ENCODE results near the gene PRR12. TPM values are rescaled to one million over a fixed set of nuclear protein-coding genes. Genes with fewer than 3 reads are reported as not detected.

PRR12 gene
- total RNA-seq, 2 experiments from 2014 or later: 34.8 to 46.5 TPM

- DNase-seq (no peak), ATAC-seq (no peak)
- no peaks in the 10 kb centered on the region for H3K27me3 Mint-ChIP-seq
- H3K9me3 Mint-ChIP-seq (ENCODE audit: low read depth): no peaks in the 10 kb centered on the region
- peaks cover 15% of the 10 kb centered on the region for H3K4me1 Mint-ChIP-seq
- CTCF ChIA-PET: no interaction called here
- H3K36me3 Mint-ChIP-seq: peaks cover 24% of the 10 kb centered on the region
- H3K4me3 Mint-ChIP-seq: no peak overlapping the region
- no peak overlapping the region for H3K27ac Mint-ChIP-seq
Observed at GRCh38 chr19:49596407-49596806, 5.4 kb downstream of the PRR12 start.

- CTCF ChIA-PET: no interaction called here
- no peak for ATAC-seq
- H3K9me3 Mint-ChIP-seq (ENCODE audit: low read depth): no peaks in the 10 kb centered on the region
- no peak overlapping the region for H3K4me3 Mint-ChIP-seq
- peaks cover 29% of the 10 kb centered on the region for H3K36me3 Mint-ChIP-seq
- H3K4me1 Mint-ChIP-seq: peaks cover 15% of the 10 kb centered on the region
- no peaks in the 10 kb centered on the region for H3K27me3 Mint-ChIP-seq
- DNase-seq: no peak
- H3K27ac Mint-ChIP-seq: no peak overlapping the region
Observed at GRCh38 chr19:49596954-49597702, 6.1 kb downstream of the PRR12 start.

DNA sequence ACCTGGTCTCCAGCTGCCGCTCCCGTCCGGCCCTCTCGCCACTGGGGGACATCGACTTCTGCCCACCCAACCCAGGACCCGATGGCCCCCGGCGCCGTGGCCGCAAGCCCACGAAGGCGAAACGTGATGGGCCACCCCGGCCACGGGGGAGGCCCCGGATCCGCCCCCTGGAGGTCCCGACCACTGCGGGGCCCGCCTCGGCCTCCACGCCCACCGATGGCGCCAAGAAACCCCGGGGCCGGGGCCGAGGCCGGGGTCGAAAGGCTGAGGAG, 6.7 kb downstream of the PRR12 start:
- no peaks in the 10 kb centered on the region for H3K27me3 Mint-ChIP-seq
- CTCF ChIA-PET: no interaction called here

GRCh38 chr19:49599378-49600295, 8.7 kb downstream of the PRR12 start:
- H3K4me3 Mint-ChIP-seq: no peak overlapping the region
- no peaks in the 10 kb centered on the region for H3K4me1 Mint-ChIP-seq
- CTCF ChIA-PET: no interaction called here
- DNase-seq (no peak), ATAC-seq (no peak)
- H3K27me3 Mint-ChIP-seq: no peaks in the 10 kb centered on the region
- no peak overlapping the region for H3K27ac Mint-ChIP-seq
- H3K36me3 Mint-ChIP-seq: peaks cover 26% of the 10 kb centered on the region
- H3K9me3 Mint-ChIP-seq (ENCODE audit: low read depth): no peaks in the 10 kb centered on the region

More for the DNA sequence above, 6.7 kb downstream of the PRR12 start:
- Mint-ChIP-seq H3K4me1 (peaks cover 13% of the 10 kb centered on the region), H3K9me3 (ENCODE audit: low read depth) (no peaks in the 10 kb centered on the region), H3K4me3 (no peak overlapping the region), H3K36me3 (peaks cover 28% of the 10 kb centered on the region), H3K27ac (no peak overlapping the region)
- ATAC-seq: no peak
- no peak for DNase-seq

DNA sequence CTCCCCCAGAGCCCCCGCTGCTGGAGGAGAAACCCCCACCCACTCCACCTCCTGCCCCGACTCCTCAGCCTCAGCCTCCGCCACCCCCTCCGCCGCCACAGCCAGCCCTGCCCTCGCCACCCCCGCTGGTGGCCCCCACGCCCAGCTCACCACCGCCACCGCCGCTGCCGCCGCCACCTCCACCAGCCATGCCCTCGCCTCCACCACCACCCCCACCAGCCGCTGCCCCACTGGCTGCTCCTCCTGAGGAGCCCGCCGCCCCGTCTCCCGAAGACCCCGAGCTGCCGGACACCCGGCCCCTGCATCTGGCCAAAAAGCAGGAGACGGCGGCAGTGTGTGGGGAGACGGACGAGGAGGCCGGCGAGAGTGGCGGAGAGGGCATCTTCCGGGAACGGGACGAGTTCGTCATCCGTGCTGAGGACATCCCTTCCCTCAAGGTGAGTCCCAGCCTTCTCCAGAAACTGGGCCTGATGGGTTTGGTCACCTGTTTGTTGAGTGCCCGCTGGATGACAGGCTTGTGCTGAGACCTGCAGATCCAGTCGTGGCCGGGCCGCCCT, 10.6 kb downstream of the PRR12 start:
- no peaks in the 10 kb centered on the region for H3K9me3 Mint-ChIP-seq (ENCODE audit: low read depth)
- no peaks in the 10 kb centered on the region for H3K27me3 Mint-ChIP-seq
- CTCF ChIA-PET: interaction anchor here (1.2 kb wide), 1 partner anchor 10 kb away, joined by 3 read pairs; no protein-coding TSS in a partner anchor
- peaks cover 25% of the 10 kb centered on the region for H3K36me3 Mint-ChIP-seq
- no peak overlapping the region for H3K4me3 Mint-ChIP-seq
- ATAC-seq: no peak
- no peak overlapping the region for H3K27ac Mint-ChIP-seq
- no peak for DNase-seq
- no peaks in the 10 kb centered on the region for H3K4me1 Mint-ChIP-seq

GRCh38 chr19:49602806-49603205, 11.8 kb downstream of the PRR12 start:
- Mint-ChIP-seq H3K4me1 (no peaks in the 10 kb centered on the region), H3K27ac (no peak overlapping the region), H3K4me3 (no peak overlapping the region), H3K36me3 (peaks cover 25% of the 10 kb centered on the region), H3K9me3 (ENCODE audit: low read depth) (no peaks in the 10 kb centered on the region), H3K27me3 (no peaks in the 10 kb centered on the region)
- ATAC-seq: no peak
- no peak for DNase-seq
- CTCF ChIA-PET: interaction anchor here (1.2 kb wide), 2 partner anchors 8 to 9 kb away, joined by 3 read pairs; no protein-coding TSS in a partner anchor

DNA sequence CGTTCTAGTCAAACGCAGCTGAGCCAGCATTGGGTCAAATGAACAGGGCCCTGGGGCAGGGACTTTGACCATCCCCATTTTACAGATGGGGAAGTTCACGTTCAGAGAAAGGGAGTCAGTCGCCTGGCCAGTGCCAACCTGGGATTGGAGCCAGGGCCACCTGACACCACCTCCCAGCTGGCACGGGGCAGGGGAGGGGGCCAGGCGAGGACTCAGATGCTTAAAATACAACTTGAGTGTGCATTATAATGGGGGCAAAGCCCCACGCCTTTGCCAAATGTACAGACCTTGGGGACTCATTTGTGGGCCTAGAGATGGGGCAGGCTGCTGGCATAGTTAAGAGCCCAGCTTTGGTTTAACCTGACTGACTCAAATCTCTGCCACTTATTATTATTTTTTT, 14.6 kb downstream of the PRR12 start:
- CTCF ChIA-PET: no interaction called here
- DNase-seq (no peak), ATAC-seq (no peak)
- Mint-ChIP-seq H3K27ac (no peak overlapping the region), H3K36me3 (peaks cover 21% of the 10 kb centered on the region), H3K9me3 (ENCODE audit: low read depth) (no peaks in the 10 kb centered on the region), H3K4me3 (no peak overlapping the region), H3K4me1 (no peaks in the 10 kb centered on the region), H3K27me3 (no peaks in the 10 kb centered on the region)

DNA sequence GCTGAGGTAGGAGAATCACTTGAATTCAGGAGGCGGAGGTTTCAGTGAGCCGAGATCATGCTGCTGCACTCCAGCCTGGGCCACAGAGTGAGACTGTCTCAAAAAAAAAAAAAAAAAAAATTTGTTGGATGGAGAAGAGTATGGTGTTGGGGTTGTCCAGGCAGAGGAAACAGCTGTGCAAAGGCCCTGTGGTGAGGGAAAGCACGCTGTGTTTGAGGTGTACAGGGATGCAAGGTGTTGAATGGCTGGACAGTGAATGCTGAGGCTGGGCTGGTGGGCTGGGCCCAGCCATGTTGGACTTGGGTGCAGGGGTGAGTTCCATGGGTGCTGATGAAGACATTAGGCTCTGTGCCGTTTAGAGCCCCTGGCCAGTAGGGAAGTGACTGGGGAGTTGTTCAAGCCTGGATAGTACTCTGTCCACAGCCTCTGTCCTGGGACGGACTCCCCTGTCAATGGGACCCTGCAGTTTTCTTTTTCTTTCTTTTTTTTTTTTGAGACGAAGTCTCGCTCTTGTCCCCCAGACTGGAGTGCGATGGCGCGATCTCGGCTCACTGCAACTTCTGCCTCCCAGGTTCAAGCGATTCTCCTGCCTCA, 18.6 kb downstream of the PRR12 start:
- H3K4me1 Mint-ChIP-seq: peaks cover 16% of the 10 kb centered on the region
- no peaks in the 10 kb centered on the region for H3K9me3 Mint-ChIP-seq (ENCODE audit: low read depth)
- no peak for DNase-seq
- CTCF ChIA-PET: interaction anchor here (0.7 to 1.6 kb wide), 3 partner anchors 7 to 61 kb away, joined by 3 read pairs; no protein-coding TSS in a partner anchor
- H3K27me3 Mint-ChIP-seq: no peaks in the 10 kb centered on the region
- H3K27ac Mint-ChIP-seq: no peak overlapping the region
- no peak for ATAC-seq
- no peak overlapping the region for H3K4me3 Mint-ChIP-seq
- H3K36me3 Mint-ChIP-seq: peaks cover 9% of the 10 kb centered on the region

- peaks cover 37% of the 10 kb centered on the region for H3K36me3 Mint-ChIP-seq
Observed at GRCh38 chr19:49613374-49613773, 22.4 kb downstream of the PRR12 start.

GRCh38 chr19:49614096-49614833, 23.3 kb downstream of the PRR12 start:
- H3K4me3 Mint-ChIP-seq: no peak overlapping the region
- H3K27me3 Mint-ChIP-seq: no peaks in the 10 kb centered on the region
- CTCF ChIA-PET: interaction anchor here (1.2 kb wide), 1 partner anchor 58 kb away, joined by 4 read pairs; no protein-coding TSS in a partner anchor

More at GRCh38 chr19:49613374-49613773, 22.4 kb downstream of the PRR12 start:
- Mint-ChIP-seq H3K4me1 (peaks cover 16% of the 10 kb centered on the region), H3K27me3 (no peaks in the 10 kb centered on the region), H3K9me3 (ENCODE audit: low read depth) (no peaks in the 10 kb centered on the region), H3K4me3 (no peak overlapping the region), H3K27ac (peak overlapping the region; percentile 76)
- ATAC-seq: no peak
- no peak for DNase-seq
- CTCF ChIA-PET: no interaction called here

DNA sequence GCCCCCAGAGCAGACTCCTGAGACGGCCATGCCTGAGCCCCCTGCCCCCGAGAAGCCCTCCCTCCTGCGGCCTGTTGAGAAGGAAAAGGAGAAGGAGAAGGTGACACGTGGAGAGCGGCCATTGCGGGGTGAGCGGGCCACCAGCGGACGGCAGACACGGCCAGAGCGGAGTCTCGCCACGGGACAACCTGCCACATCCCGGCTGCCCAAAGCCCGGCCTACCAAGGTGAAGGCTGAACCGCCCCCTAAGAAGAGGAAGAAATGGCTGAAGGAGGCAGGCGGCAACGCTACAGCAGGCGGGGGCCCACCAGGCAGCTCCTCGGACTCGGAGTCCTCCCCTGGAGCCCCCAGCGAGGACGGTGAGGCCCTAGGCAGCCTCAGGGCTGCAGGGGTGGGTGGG, 24.9 kb downstream of the PRR12 start:
- DNase-seq (no peak), ATAC-seq (no peak)
- no peaks in the 10 kb centered on the region for H3K9me3 Mint-ChIP-seq (ENCODE audit: low read depth)
- H3K4me3 Mint-ChIP-seq: no peak overlapping the region
- peaks cover 16% of the 10 kb centered on the region for H3K4me1 Mint-ChIP-seq
- CTCF ChIA-PET: no interaction called here
- H3K36me3 Mint-ChIP-seq: peaks cover 36% of the 10 kb centered on the region
- no peak overlapping the region for H3K27ac Mint-ChIP-seq
- H3K27me3 Mint-ChIP-seq: no peaks in the 10 kb centered on the region

More at GRCh38 chr19:49614096-49614833, 23.3 kb downstream of the PRR12 start:
- H3K9me3 Mint-ChIP-seq (ENCODE audit: low read depth): no peaks in the 10 kb centered on the region
- peak; percentile 83 for ATAC-seq
- DNase-seq: no peak
- peaks cover 41% of the 10 kb centered on the region for H3K36me3 Mint-ChIP-seq
- H3K4me1 Mint-ChIP-seq: peaks cover 16% of the 10 kb centered on the region
- peak overlapping the region; percentile 76 for H3K27ac Mint-ChIP-seq

- Mint-ChIP-seq H3K36me3 (peaks cover 36% of the 10 kb centered on the region), H3K27me3 (no peaks in the 10 kb centered on the region), H3K27ac (no peak overlapping the region), H3K4me1 (peaks cover 16% of the 10 kb centered on the region), H3K9me3 (ENCODE audit: low read depth) (no peaks in the 10 kb centered on the region), H3K4me3 (no peak overlapping the region)
- CTCF ChIA-PET: no interaction called here
- DNase-seq (no peak), ATAC-seq (no peak)
Observed at GRCh38 chr19:49616532-49616931, 25.6 kb downstream of the PRR12 start.

DNA sequence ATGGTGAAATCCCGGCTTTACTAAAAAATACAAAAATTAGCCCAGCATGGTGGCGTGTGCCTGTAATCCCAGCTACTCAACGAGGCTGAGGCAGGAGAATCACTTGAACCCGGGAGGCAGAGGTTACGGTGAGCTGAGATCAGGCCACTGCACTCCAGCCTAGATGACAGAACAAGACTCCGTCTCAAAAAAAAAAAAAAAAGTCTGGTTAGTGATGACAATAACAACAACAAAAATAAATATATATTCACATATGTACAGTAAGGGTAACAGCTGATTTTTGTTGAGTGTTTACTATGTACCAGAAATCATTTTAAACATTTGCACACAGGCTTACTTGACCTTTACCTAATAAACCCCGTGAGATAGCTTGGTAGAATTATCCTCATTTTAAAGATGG, 26.0 kb downstream of the PRR12 start:
- H3K9me3 Mint-ChIP-seq (ENCODE audit: low read depth): no peaks in the 10 kb centered on the region
- DNase-seq (no peak), ATAC-seq (no peak)
- no peak overlapping the region for H3K4me3 Mint-ChIP-seq
- H3K27ac Mint-ChIP-seq: no peak overlapping the region
- no peaks in the 10 kb centered on the region for H3K27me3 Mint-ChIP-seq
- CTCF ChIA-PET: no interaction called here
- peaks cover 39% of the 10 kb centered on the region for H3K36me3 Mint-ChIP-seq
- H3K4me1 Mint-ChIP-seq: peaks cover 16% of the 10 kb centered on the region
